HepG2 (cell line): ENCODE results near the gene ADIPOR2.

ENCODE experiments used
- HNRNPLL ChIP-seq: fragments of 200-400 bp; formaldehyde crosslinking; IDR thresholded peaks from 2 replicates; pipeline ENCODE4 v1.6.1; 2017; ENCODE audit warnings: mild to moderate bottlenecking, low read depth, low read length; ENCODE audit not compliant: poor library complexity, severe bottlenecking
- KDM1A ChIP-seq: IDR thresholded peaks from 2 replicates; pipeline ENCODE4 v1.6.1; 2016; ENCODE audit warnings: missing compliant biosample characterization
- NFE2L1 ChIP-seq: sonication (generic); formaldehyde crosslinking; IDR thresholded peaks from 2 replicates; pipeline ENCODE4 v1.4.0; 2020; ENCODE audit warnings: missing genetic modification reagents, mild to moderate bottlenecking, borderline replicate concordance
- SAFB2 ChIP-seq: sonication (generic); formaldehyde crosslinking; IDR thresholded peaks from 2 replicates; pipeline ENCODE4 v1.5.1; 2020; ENCODE audit warnings: missing genetic modification reagents, low read depth, mild to moderate bottlenecking, borderline replicate concordance

GRCh38 chr12:1834186-1834925, 143.5 kb downstream of the ADIPOR2 start:
- TF ChIP-seq NFE2L1 (CRISPR knock-in tag) (no peak), HNRNPLL (no peak), SAFB2 (no peak), KDM1A (CRISPR knock-in tag) (no peak)
